RWPE2 (cell line): Measurements from ENCODE around the gene BRMS1.
A peak's percentile ranks its signal among the peaks of the same experiment; 100 is the strongest.

Experiments used
- ATAC-seq: fragments of 200-7000 bp; cut with Tn5 transposase; 3 replicates; pipeline ENCODE4 v1.9.1; 2021; ENCODE audit warnings: low read depth
- DNase-seq: peaks from one replicate; pipeline ENCODE4 v3.0.0-alpha.2; 2020; ENCODE audit warnings: low spot score
- H3K27ac ChIP-seq: fragments of 450-650 bp; 2 replicates; pipeline ENCODE4 v1.5.1; 2017; ENCODE audit warnings: mild to moderate bottlenecking; ENCODE audit not compliant: poor library complexity, severe bottlenecking
- H3K27me3 ChIP-seq: fragments of 250-450 bp; sonication (Bioruptor Pico); 2 replicates; pipeline ENCODE4 v1.5.1; 2021; ENCODE audit warnings: mild to moderate bottlenecking, moderate library complexity; ENCODE audit not compliant: insufficient read depth, poor library complexity, severe bottlenecking
- H3K36me3 ChIP-seq: fragments of 250-450 bp; sonication (Bioruptor Pico); 2 replicates; pipeline ENCODE4 v1.5.1; 2020; ENCODE audit warnings: low read depth, mild to moderate bottlenecking, moderate library complexity
- H3K4me1 ChIP-seq: fragments of 250-450 bp; sonication (Bioruptor Pico); 2 replicates; pipeline ENCODE4 v1.5.1; 2021; ENCODE audit warnings: mild to moderate bottlenecking, moderate library complexity; ENCODE audit not compliant: insufficient read depth, poor library complexity, severe bottlenecking
- H3K4me3 ChIP-seq: fragments of 250-450 bp; sonication (Bioruptor Pico); 2 replicates; pipeline ENCODE4 v1.5.1; 2021; ENCODE audit warnings: mild to moderate bottlenecking, moderate library complexity; ENCODE audit not compliant: severe bottlenecking
- H3K9me3 ChIP-seq: fragments of 250-450 bp; sonication (Bioruptor Pico); 2 replicates; pipeline ENCODE4 v1.5.1; 2021; ENCODE audit warnings: mild to moderate bottlenecking, moderate library complexity; ENCODE audit not compliant: severe bottlenecking
- CTCF ChIP-seq: fragments of 450-650 bp; IDR thresholded peaks from one replicate; pipeline ENCODE4 v1.5.1; 2017; ENCODE audit warnings: mild to moderate bottlenecking, moderate library complexity; ENCODE audit not compliant: poor library complexity, severe bottlenecking

BRMS1 gene

GRCh38 chr11:66291303-66291705, 53.6 kb downstream of the BRMS1 start:
- H3K27me3 ChIP-seq = peaks cover 35% of the 10 kb centered on the region
- no peak for ATAC-seq
- TF ChIP-seq CTCF = no peak

GRCh38 chr11:66290330-66290621, 54.6 kb downstream of the BRMS1 start:
- ATAC-seq (no peak), DNase-seq (no peak)
- Histone ChIP-seq H3K4me3 (no peak overlapping the region), H3K27ac (no peak overlapping the region), H3K27me3 (peaks cover 35% of the 10 kb centered on the region), H3K9me3 (no peaks in the 10 kb centered on the region), H3K36me3 (no peaks in the 10 kb centered on the region; the same call in 1 of the 2 replicates), H3K4me1 (peaks cover 7% of the 10 kb centered on the region)
- TF ChIP-seq CTCF = no peak

More at GRCh38 chr11:66291303-66291705, 53.6 kb downstream of the BRMS1 start:
- DNase-seq = no peak
- Histone ChIP-seq H3K36me3 (no peaks in the 10 kb centered on the region; the same call in 1 of the 2 replicates), H3K4me1 (peaks cover 7% of the 10 kb centered on the region), H3K4me3 (peak overlapping the region; percentile 36), H3K9me3 (no peaks in the 10 kb centered on the region), H3K27ac (no peak overlapping the region)

- Histone ChIP-seq H3K27me3 (peaks cover 31% of the 10 kb centered on the region), H3K36me3 (peaks cover 5% of the 10 kb centered on the region; the same call in 1 of the 2 replicates), H3K27ac (peak overlapping the region; percentile 61), H3K4me1 (peaks cover 7% of the 10 kb centered on the region), H3K4me3 (peak overlapping the region; percentile 78), H3K9me3 (no peaks in the 10 kb centered on the region)
- ATAC-seq = peak; percentile 41
- TF ChIP-seq CTCF = no peak
- DNase-seq = peak; percentile 86
These were observed 55.2 kb downstream of the BRMS1 start for GRCh38 chr11:66289548-66290329.

GRCh38 chr11:66288671-66289547, 56.0 kb downstream of the BRMS1 start, which contains the start of gene YIF1A:
Gene YIF1A (minus strand): TSS chr11:66289143. CDS start chr11:66288985, 158 bp downstream.
- peaks cover 24% of the 10 kb centered on the region for H3K27me3 ChIP-seq
- peaks cover 13% of the 10 kb centered on the region; the same call in 1 of the 2 replicates for H3K36me3 ChIP-seq
- DNase-seq = peak; percentile 99
- TF ChIP-seq CTCF = no peak
- peak within 1 kb of the TSS; percentile 61 for H3K27ac ChIP-seq
- ATAC-seq = peak; percentile 93
- peak within 1 kb of the TSS; percentile 78 for H3K4me3 ChIP-seq
- H3K4me1 ChIP-seq = peaks cover 7% of the 10 kb centered on the region
- no peaks in the 10 kb centered on the region for H3K9me3 ChIP-seq
